ENCODE results near the gene THUMPD2.

- TF ChIP-seq CTCF (IDR thresholded peaks at IDR 0.05) (no peak), GTF2I (CRISPR knock-in tag; conservative IDR thresholded peaks at IDR 0.05) (no peak), NR3C1 (CRISPR knock-in tag; conservative IDR thresholded peaks at IDR 0.05; ENCODE audit: low read depth) (no peak), ARID4B (CRISPR knock-in tag; IDR thresholded peaks at IDR 0.05; ENCODE audit: borderline replicate concordance) (no peak), ZNF121 (CRISPR knock-in tag; IDR thresholded peaks at IDR 0.05) (no peak), RORB (CRISPR knock-in tag; IDR thresholded peaks at IDR 0.05) (no peak), ATF3 (CRISPR knock-in tag; conservative IDR thresholded peaks at IDR 0.05) (no peak), TCF7 (CRISPR knock-in tag; IDR thresholded peaks at IDR 0.05; ENCODE audit: low read depth) (no peak), CBFB (CRISPR knock-in tag; IDR thresholded peaks at IDR 0.05; ENCODE audit: low read depth) (no peak)
- TF ChIP-seq, protein P1, sequence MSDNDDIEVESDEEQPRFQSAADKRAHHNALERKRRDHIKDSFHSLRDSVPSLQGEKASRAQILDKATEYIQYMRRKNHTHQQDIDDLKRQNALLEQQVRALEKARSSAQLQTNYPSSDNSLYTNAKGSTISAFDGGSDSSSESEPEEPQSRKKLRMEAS (CRISPR knock-in tag; IDR thresholded peaks at IDR 0.05) = no peak
- TF ChIP-seq, protein P2, sequence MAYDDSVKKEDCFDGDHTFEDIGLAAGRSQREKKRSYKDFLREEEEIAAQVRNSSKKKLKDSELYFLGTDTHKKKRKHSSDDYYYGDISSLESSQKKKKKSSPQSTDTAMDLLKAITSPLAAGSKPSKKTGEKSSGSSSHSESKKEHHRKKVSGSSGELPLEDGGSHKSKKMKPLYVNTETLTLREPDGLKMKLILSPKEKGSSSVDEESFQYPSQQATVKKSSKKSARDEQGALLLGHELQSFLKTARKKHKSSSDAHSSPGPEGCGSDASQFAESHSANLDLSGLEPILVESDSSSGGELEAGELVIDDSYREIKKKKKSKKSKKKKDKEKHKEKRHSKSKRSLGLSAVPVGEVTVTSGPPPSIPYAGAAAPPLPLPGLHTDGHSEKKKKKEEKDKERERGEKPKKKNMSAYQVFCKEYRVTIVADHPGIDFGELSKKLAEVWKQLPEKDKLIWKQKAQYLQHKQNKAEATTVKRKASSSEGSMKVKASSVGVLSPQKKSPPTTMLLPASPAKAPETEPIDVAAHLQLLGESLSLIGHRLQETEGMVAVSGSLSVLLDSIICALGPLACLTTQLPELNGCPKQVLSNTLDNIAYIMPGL (CRISPR knock-in tag; IDR thresholded peaks at IDR 0.05) = no peak
- TF ChIP-seq, protein P3, sequence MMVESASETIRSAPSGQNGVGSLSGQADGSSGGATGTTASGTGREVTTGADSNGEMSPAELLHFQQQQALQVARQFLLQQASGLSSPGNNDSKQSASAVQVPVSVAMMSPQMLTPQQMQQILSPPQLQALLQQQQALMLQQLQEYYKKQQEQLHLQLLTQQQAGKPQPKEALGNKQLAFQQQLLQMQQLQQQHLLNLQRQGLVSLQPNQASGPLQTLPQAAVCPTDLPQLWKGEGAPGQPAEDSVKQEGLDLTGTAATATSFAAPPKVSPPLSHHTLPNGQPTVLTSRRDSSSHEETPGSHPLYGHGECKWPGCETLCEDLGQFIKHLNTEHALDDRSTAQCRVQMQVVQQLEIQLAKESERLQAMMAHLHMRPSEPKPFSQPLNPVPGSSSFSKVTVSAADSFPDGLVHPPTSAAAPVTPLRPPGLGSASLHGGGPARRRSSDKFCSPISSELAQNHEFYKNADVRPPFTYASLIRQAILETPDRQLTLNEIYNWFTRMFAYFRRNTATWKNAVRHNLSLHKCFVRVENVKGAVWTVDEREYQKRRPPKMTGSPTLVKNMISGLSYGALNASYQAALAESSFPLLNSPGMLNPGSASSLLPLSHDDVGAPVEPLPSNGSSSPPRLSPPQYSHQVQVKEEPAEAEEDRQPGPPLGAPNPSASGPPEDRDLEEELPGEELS (CRISPR knock-in tag; IDR thresholded peaks at IDR 0.05) = no peak
These were observed 46.6 kb downstream of the THUMPD2 start for GRCh38 chr2:39732482-39732881.
